Fibroblast of villous mesenchyme (primary cell): Measurements from ENCODE around the gene ADAM23. TPM values are rescaled to one million over a fixed set of nuclear protein-coding genes. Genes with fewer than 3 reads are reported as not detected.

Experiments
- DNase-seq: peaks from one replicate; pipeline ENCODE4 v3.0.0-alpha.2; 2010; ENCODE audit warnings: low read depth
- H3K4me3 ChIP-seq: 2 replicates; pipeline ENCODE4 v1.5.1; 2011; ENCODE audit warnings: low read depth, mild to moderate bottlenecking, low read length
- CTCF ChIP-seq: IDR thresholded peaks from 2 replicates; pipeline ENCODE4 v1.5.1; 2012; ENCODE audit warnings: low read depth, mild to moderate bottlenecking, low read length; ENCODE audit not compliant: insufficient read depth
- total RNA-seq: library from RNA; depleted of rRNA; stranded (reverse); fragments of >200 nt; gene quantifications from 2 replicates; pipeline ENCODE4 v1.2.3, GENCODE V29; 2012

The ADAM23 gene
- total RNA-seq, 1 donor = 9.5 TPM

GRCh38 chr2:206597717-206598218, 154.4 kb downstream of the ADAM23 start:
- no peak for TF ChIP-seq CTCF
- no peak overlapping the region for H3K4me3 ChIP-seq

GRCh38 chr2:206603243-206603642, 159.9 kb downstream of the ADAM23 start:
- DNase-seq = no peak

More at GRCh38 chr2:206597717-206598218, 154.4 kb downstream of the ADAM23 start:
- no peak for DNase-seq

GRCh38 chr2:206610451-206610850, 167.1 kb downstream of the ADAM23 start:
- no peak overlapping the region for H3K4me3 ChIP-seq
- DNase-seq = no peak
- no peak for TF ChIP-seq CTCF

More at GRCh38 chr2:206603243-206603642, 159.9 kb downstream of the ADAM23 start:
- no peak overlapping the region for H3K4me3 ChIP-seq
- no peak for TF ChIP-seq CTCF

- no peak overlapping the region for H3K4me3 ChIP-seq
- no peak for TF ChIP-seq CTCF
- no peak for DNase-seq
These were observed 167.9 kb downstream of the ADAM23 start for GRCh38 chr2:206611191-206611590.

GRCh38 chr2:206611736-206612135, 168.4 kb downstream of the ADAM23 start:
- no peak for DNase-seq
- no peak overlapping the region for H3K4me3 ChIP-seq
- no peak for TF ChIP-seq CTCF

- no peak for TF ChIP-seq CTCF
- DNase-seq = peak; percentile 4
- no peak overlapping the region for H3K4me3 ChIP-seq
These were observed 171.5 kb downstream of the ADAM23 start for GRCh38 chr2:206614811-206615210.
